ENCODE results near the gene NES.

Gene NES

DNA sequence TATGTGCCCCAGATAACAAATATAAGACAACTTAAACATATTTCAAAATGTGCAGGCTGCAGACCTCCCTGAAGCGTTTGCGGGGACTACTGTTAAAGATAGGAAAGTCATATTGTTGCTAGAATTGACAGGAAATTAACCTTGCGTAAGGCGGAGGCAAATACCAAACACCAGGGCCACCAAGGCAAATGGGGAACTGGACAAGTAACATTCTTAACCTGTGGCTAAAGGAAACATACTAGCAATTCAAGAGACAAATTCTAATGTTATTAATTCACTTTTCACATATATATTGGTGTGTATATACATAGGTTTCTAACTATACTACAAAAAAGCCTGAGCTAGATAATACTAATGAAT lies 51.1 kb downstream of the NES start:
- TF ChIP-seq ZBTB7A (IDR thresholded peaks at IDR 0.05; ENCODE audit: low read depth) (no peak), MAX (IDR thresholded peaks at IDR 0.05) (no peak), EGR1 (IDR thresholded peaks at IDR 0.05) (no peak), REST (IDR thresholded peaks at IDR 0.05; ENCODE audit: low read depth) (no peak), EP300 (IDR thresholded peaks at IDR 0.05; ENCODE audit: borderline replicate concordance) (no peak), TCF12 (IDR thresholded peaks at IDR 0.05; ENCODE audit: low read depth) (no peak), TAF1 (IDR thresholded peaks at IDR 0.05; ENCODE audit: low read depth) (no peak), TEAD4 (IDR thresholded peaks at IDR 0.05) (no peak)
- TF ChIP-seq, protein P1, sequence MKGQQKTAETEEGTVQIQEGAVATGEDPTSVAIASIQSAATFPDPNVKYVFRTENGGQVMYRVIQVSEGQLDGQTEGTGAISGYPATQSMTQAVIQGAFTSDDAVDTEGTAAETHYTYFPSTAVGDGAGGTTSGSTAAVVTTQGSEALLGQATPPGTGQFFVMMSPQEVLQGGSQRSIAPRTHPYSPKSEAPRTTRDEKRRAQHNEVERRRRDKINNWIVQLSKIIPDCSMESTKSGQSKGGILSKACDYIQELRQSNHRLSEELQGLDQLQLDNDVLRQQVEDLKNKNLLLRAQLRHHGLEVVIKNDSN (IDR thresholded peaks at IDR 0.05): no peak

- TF ChIP-seq TEAD4 (IDR thresholded peaks at IDR 0.05): no peak
- TF ChIP-seq EP300 (IDR thresholded peaks at IDR 0.05; ENCODE audit: borderline replicate concordance): no peak
- peak; percentile 66 for TF ChIP-seq ZBTB7A (IDR thresholded peaks at IDR 0.05; ENCODE audit: low read depth)
- no peak for TF ChIP-seq NFIC (IDR thresholded peaks at IDR 0.05)
- no peak for TF ChIP-seq YY1 (IDR thresholded peaks at IDR 0.05; ENCODE audit: low read depth)
- TF ChIP-seq TAF1 (IDR thresholded peaks at IDR 0.05; ENCODE audit: low read depth): no peak
- no peak for TF ChIP-seq CEBPB (IDR thresholded peaks at IDR 0.05)
- TF ChIP-seq REST (IDR thresholded peaks at IDR 0.05; ENCODE audit: low read depth): no peak
- peak; percentile 69 for TF ChIP-seq RAD21 (IDR thresholded peaks at IDR 0.05; ENCODE audit: low read depth)
These were observed 51.6 kb downstream of the NES start for GRCh38 chr1:156625436-156626078.

- TF ChIP-seq EGR1 (IDR thresholded peaks at IDR 0.05): no peak
These were observed 52.3 kb downstream of the NES start for GRCh38 chr1:156624814-156625435.

- TF ChIP-seq MAX (IDR thresholded peaks at IDR 0.05) (0 out of 2 replicates have a peak, but pooled peaks have one; percentile 11), CEBPB (IDR thresholded peaks at IDR 0.05) (no peak)
These were observed 53.0 kb downstream of the NES start for GRCh38 chr1:156623946-156624813.

DNA sequence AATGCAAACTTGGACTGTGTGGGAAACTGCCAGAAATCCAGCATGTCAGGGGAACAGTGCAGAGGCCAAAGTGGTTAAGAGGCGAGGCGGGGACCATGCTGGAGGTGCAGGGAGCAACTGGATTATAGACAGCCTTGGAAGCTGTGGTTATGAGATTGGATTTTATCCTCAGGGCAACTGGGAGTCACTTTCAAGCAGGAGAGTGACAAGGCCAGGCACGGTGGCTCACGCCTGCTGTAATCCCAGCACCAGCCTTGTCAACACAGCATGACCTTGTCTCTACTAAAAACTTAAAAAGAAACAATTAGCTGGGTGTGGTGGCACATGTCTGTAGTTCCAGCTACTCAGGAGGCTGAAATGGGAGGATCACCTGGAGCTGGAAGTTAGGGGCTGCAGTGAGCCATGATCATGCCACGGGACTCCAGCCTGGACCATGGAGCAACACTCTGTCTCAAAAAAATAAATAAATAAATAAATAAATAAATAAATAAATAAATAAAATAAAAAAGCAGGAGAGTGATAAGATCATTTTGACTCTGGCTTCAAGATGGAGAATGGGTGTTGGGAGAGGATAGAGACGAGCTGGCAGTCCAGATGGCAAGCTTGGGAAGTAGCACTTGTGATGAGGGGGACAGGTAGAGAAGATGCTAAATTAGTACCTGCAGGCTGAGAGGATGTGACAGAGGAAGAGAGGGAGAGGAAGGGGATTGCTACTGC lies 54.5 kb downstream of the NES start:
- TF ChIP-seq ZBTB7A (IDR thresholded peaks at IDR 0.05; ENCODE audit: low read depth): no peak
- no peak for TF ChIP-seq CREB1 (IDR thresholded peaks at IDR 0.05; ENCODE audit: low read depth)
- TF ChIP-seq TCF12 (IDR thresholded peaks at IDR 0.05; ENCODE audit: low read depth): no peak
- TF ChIP-seq EP300 (IDR thresholded peaks at IDR 0.05; ENCODE audit: borderline replicate concordance): no peak
- no peak for TF ChIP-seq EGR1 (IDR thresholded peaks at IDR 0.05)
- no peak for TF ChIP-seq YY1 (IDR thresholded peaks at IDR 0.05; ENCODE audit: low read depth)
- TF ChIP-seq MAX (IDR thresholded peaks at IDR 0.05): no peak
- no peak for TF ChIP-seq TAF1 (IDR thresholded peaks at IDR 0.05; ENCODE audit: low read depth)
- TF ChIP-seq TEAD4 (IDR thresholded peaks at IDR 0.05): no peak
- TF ChIP-seq, protein P1 (IDR thresholded peaks at IDR 0.05): no peak
- TF ChIP-seq NFIC (IDR thresholded peaks at IDR 0.05): no peak
- no peak for TF ChIP-seq RAD21 (IDR thresholded peaks at IDR 0.05; ENCODE audit: low read depth)
- no peak for TF ChIP-seq REST (IDR thresholded peaks at IDR 0.05; ENCODE audit: low read depth)
- no peak for TF ChIP-seq FOXM1 (IDR thresholded peaks at IDR 0.05; ENCODE audit: borderline replicate concordance, low read depth)
- no peak for TF ChIP-seq CEBPB (IDR thresholded peaks at IDR 0.05)

Measured in Ishikawa (cell line).